Tibial artery (tissue), 4 donors: ENCODE results near the gene MBNL3.

Experiments
- DNase-seq, 2 donors: peaks; one replicate each; pipeline ENCODE4 v3.0.0-alpha.2; 2019
- H3K27ac ChIP-seq, 2 donors: fragments of 200-600 bp; sonication (generic) in 1 of 2; 1 replicate in 1 of 2; 2 replicates in 1 of 2; pipeline ENCODE4 v1.5.1; 2018 to 2019; ENCODE audit warnings: mild to moderate bottlenecking in 1 of 2
- H3K27me3 ChIP-seq, 2 donors: fragments of 200-600 bp; sonication (generic) in 1 of 2; one replicate each; pipeline versions ENCODE4 v1.5.1 to v1.6.0; 2016 to 2019
- H3K36me3 ChIP-seq, 3 donors: fragments of 200-600 bp; sonication (generic) in 2 of 3; one replicate each; pipeline ENCODE4 v1.5.1; 2016 to 2019; ENCODE audit warnings: mild to moderate bottlenecking in 2 of 3
- H3K4me1 ChIP-seq, 4 donors: fragments of 200-600 bp; sonication (generic) in 2 of 4; 1 replicate in 3 of 4; 2 replicates in 1 of 4; pipeline ENCODE4 v1.5.1; 2016 to 2019
- H3K4me3 ChIP-seq, 2 donors: fragments of 200-600 bp; sonication (generic) in 1 of 2; 1 replicate in 1 of 2; 2 replicates in 1 of 2; pipeline ENCODE4 v1.5.1; 2018 to 2019; ENCODE audit warnings: mild to moderate bottlenecking in 2 of 2
- H3K9me3 ChIP-seq, 3 donors: fragments of 200-600 bp; sonication (generic) in 1 of 3; one replicate each; pipeline ENCODE4 v1.5.1; 2016 to 2019
- CTCF ChIP-seq, 2 experiments: fragments of 200-600 bp in 1 of 2; fragments of 450-650 bp in 1 of 2; IDR thresholded peaks; one replicate each; pipeline ENCODE4 v1.5.1; 2017 to 2019; ENCODE audit warnings: antibody characterized with exemption in 2 of 2, mild to moderate bottlenecking in 1 of 2, moderate library complexity in 1 of 2
- intact Hi-C: fragments of 100-400 bp; cut with DNase I; formaldehyde crosslinking; loops from one replicate; pipeline ENCODE4 v1.15.0; 2023; ENCODE audit warnings: low total_unique reads

Gene MBNL3

GRCh38 chrX:132375941-132376340 lies 112.9 kb downstream of the MBNL3 start:
- Histone ChIP-seq H3K27ac (no peak overlapping the region), H3K4me1 (no peaks in the 10 kb centered on the region), H3K4me3 (no peak overlapping the region), H3K36me3 (no peaks in the 10 kb centered on the region), H3K9me3 (no peaks in the 10 kb centered on the region), H3K27me3 (no peaks in the 10 kb centered on the region)
- TF ChIP-seq CTCF (IDR thresholded peaks at IDR 0.05), result no peak
- DNase-seq, result no peak
- intact Hi-C loops, result no loop called here

GRCh38 chrX:132373610-132374009 lies 115.2 kb downstream of the MBNL3 start:
- no peak for DNase-seq
- no peak overlapping the region for H3K27ac ChIP-seq
- no peak for TF ChIP-seq CTCF (IDR thresholded peaks at IDR 0.05)
- no peaks in the 10 kb centered on the region for H3K36me3 ChIP-seq
- no peaks in the 10 kb centered on the region for H3K27me3 ChIP-seq
- H3K9me3 ChIP-seq, result no peaks in the 10 kb centered on the region
- no peaks in the 10 kb centered on the region for H3K4me1 ChIP-seq
- no peak overlapping the region for H3K4me3 ChIP-seq
- intact Hi-C loops, result no loop called here

GRCh38 chrX:132369617-132370326 lies 119.1 kb downstream of the MBNL3 start:
- Histone ChIP-seq H3K36me3 (no peaks in the 10 kb centered on the region), H3K9me3 (no peaks in the 10 kb centered on the region), H3K27ac (no peak overlapping the region), H3K27me3 (no peaks in the 10 kb centered on the region), H3K4me1 (no peaks in the 10 kb centered on the region), H3K4me3 (no peak overlapping the region)
- intact Hi-C loops, result no loop called here
- no peak for TF ChIP-seq CTCF (IDR thresholded peaks at IDR 0.05)
- DNase-seq, result no peak

GRCh38 chrX:132367984-132368383 lies 120.9 kb downstream of the MBNL3 start:
- no peaks in the 10 kb centered on the region for H3K36me3 ChIP-seq
- H3K27me3 ChIP-seq, result no peaks in the 10 kb centered on the region
- no peak overlapping the region for H3K27ac ChIP-seq
- no peak for TF ChIP-seq CTCF (IDR thresholded peaks at IDR 0.05)
- no peak for DNase-seq
- H3K9me3 ChIP-seq, result no peaks in the 10 kb centered on the region
- H3K4me1 ChIP-seq, result no peaks in the 10 kb centered on the region
- intact Hi-C loops, result no loop called here
- no peak overlapping the region for H3K4me3 ChIP-seq

- H3K4me3 ChIP-seq, result no peak overlapping the region
- no peaks in the 10 kb centered on the region for H3K4me1 ChIP-seq
- no peak for TF ChIP-seq CTCF (IDR thresholded peaks at IDR 0.05)
- intact Hi-C loops, result no loop called here
- H3K9me3 ChIP-seq, result no peaks in the 10 kb centered on the region
- H3K27me3 ChIP-seq, result no peaks in the 10 kb centered on the region
- H3K27ac ChIP-seq, result no peak overlapping the region
- DNase-seq, result no peak
- no peaks in the 10 kb centered on the region for H3K36me3 ChIP-seq
Measured at GRCh38 chrX:132367314-132367713, 121.5 kb downstream of the MBNL3 start.

- Histone ChIP-seq H3K4me1 (no peaks in the 10 kb centered on the region), H3K27ac (no peak overlapping the region), H3K27me3 (no peaks in the 10 kb centered on the region), H3K36me3 (no peaks in the 10 kb centered on the region), H3K9me3 (no peaks in the 10 kb centered on the region), H3K4me3 (no peak overlapping the region)
- DNase-seq, result no peak
- TF ChIP-seq CTCF (IDR thresholded peaks at IDR 0.05), result no peak
- intact Hi-C loops, result no loop called here
Measured at GRCh38 chrX:132365490-132365889, 123.3 kb downstream of the MBNL3 start.
